Ramos (cell line): ENCODE measurements around the gene RCAN1.

Experiments used
- in situ Hi-C: fragments of 300-500 bp; cut with MboI; formaldehyde crosslinking; loops from one replicate; pipeline ENCODE4 v1.14.3; 2022; ENCODE audit warnings: low sequenced_read_pairs; ENCODE audit not compliant: unreplicated experiment

Gene RCAN1

GRCh38 chr21:34521561-34521960 is 93.4 kb downstream of the RCAN1 start:
- in situ Hi-C loops = no loop called here

GRCh38 chr21:34520764-34521508 is 94.0 kb downstream of the RCAN1 start:
- in situ Hi-C loops = no loop called here

- in situ Hi-C loops = no loop called here
Observed at GRCh38 chr21:34520281-34520680, 94.6 kb downstream of the RCAN1 start.

GRCh38 chr21:34519694-34520093 is 95.2 kb downstream of the RCAN1 start:
- in situ Hi-C loops = no loop called here

GRCh38 chr21:34519016-34519415 is 95.9 kb downstream of the RCAN1 start:
- in situ Hi-C loops = no loop called here

GRCh38 chr21:34518301-34518700 is 96.6 kb downstream of the RCAN1 start:
- in situ Hi-C loops = no loop called here

- in situ Hi-C loops = no loop called here
Observed at GRCh38 chr21:34517491-34518245, 97.2 kb downstream of the RCAN1 start.

GRCh38 chr21:34517039-34517438 is 97.9 kb downstream of the RCAN1 start:
- in situ Hi-C loops = no loop called here

GRCh38 chr21:34514576-34515115 is 100.3 kb downstream of the RCAN1 start:
- in situ Hi-C loops = no loop called here

GRCh38 chr21:34513129-34513675 is 101.7 kb downstream of the RCAN1 start:
- in situ Hi-C loops = no loop called here

- in situ Hi-C loops = no loop called here
Observed at GRCh38 chr21:34511787-34512455, 103.0 kb downstream of the RCAN1 start, which contains the start of gene KCNE1. Gene KCNE1 (minus strand): TSS chr21:34512210. CDS start chr21:34449634, 62,576 bp downstream.

- in situ Hi-C loops = no loop called here
Observed at GRCh38 chr21:34511181-34511580, 103.7 kb downstream of the RCAN1 start.

GRCh38 chr21:34510148-34511142 is 104.5 kb downstream of the RCAN1 start:
- in situ Hi-C loops = no loop called here

- in situ Hi-C loops = no loop called here
Observed at GRCh38 chr21:34509151-34509550, 105.8 kb downstream of the RCAN1 start.

- in situ Hi-C loops = no loop called here
Observed at GRCh38 chr21:34504595-34504994, 110.3 kb downstream of the RCAN1 start.

- in situ Hi-C loops = no loop called here
Observed at GRCh38 chr21:34502480-34503106, 112.3 kb downstream of the RCAN1 start.

- in situ Hi-C loops = no loop called here
Observed at GRCh38 chr21:34501716-34502115, 113.2 kb downstream of the RCAN1 start.

GRCh38 chr21:34500191-34500590 is 114.7 kb downstream of the RCAN1 start:
- in situ Hi-C loops = no loop called here

GRCh38 chr21:34499116-34499515 is 115.8 kb downstream of the RCAN1 start:
- in situ Hi-C loops = no loop called here
